A549 treated with AZD2906 at 1 μM for 4 hours (cell line): ENCODE measurements around the gene RPL22L1. TPM values are rescaled to one million over a fixed set of nuclear protein-coding genes. Genes with fewer than 3 reads are reported as not detected.

Source experiments
- total RNA-seq: library from RNA; stranded (reverse); fragments of 200-300 nt; extraction: Qiagen RNA extraction; gene quantifications from 5 replicates; pipeline ENCODE4 v1.2.3, GENCODE V29; 2022

RPL22L1 gene
- total RNA-seq: 194 to 287 TPM (median 239 TPM) in 5 replicates

DNA sequence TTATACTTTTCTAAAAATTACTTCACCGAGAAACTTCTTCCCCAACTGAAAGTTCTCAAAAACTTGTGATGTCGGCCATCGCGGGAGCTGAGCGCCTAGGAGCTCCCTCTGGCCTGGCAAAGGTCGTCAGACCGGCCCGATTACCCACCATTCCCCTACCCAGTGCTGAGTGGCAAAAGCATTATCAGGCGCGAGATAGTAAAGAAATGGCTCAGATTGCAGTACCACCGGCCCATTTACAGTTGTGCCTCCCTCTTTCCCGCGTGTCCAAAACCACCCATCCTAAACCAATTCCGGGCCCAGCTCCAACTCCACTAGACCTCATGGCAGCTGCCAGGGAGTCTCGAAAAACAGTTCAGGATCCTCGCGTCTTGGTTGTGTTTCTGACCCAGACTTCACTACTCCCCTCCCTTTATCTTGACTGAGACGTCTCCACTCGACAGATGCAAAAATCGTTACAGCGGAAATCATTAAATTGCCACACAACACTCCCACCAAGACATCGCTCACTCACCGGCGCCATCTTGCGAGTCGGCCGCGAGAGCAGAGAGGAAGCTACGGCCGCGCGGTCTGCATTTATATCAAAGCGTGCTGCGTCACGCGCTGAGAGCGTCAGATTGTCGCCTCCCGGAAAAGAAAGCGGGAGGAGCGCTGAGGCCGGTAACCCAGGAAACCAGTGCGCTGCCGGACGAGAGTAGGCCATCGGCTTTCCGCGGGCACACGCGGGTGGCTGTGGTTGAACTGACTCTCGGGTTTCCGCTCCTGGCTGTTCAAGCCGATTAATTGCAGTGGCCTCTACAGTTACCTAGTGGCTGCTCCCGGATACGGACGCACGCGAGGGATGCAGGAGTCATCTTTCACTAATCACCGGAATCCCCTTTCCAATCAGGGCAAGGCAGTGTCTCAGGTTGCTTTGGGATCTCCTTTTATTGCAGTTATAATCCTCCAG is at the start of gene RPL22L1:
Gene RPL22L1 (minus strand): TSS at position 551 of the 949 bp plus-strand sequence. CDS start 28 bp downstream, at position 523.

DNA sequence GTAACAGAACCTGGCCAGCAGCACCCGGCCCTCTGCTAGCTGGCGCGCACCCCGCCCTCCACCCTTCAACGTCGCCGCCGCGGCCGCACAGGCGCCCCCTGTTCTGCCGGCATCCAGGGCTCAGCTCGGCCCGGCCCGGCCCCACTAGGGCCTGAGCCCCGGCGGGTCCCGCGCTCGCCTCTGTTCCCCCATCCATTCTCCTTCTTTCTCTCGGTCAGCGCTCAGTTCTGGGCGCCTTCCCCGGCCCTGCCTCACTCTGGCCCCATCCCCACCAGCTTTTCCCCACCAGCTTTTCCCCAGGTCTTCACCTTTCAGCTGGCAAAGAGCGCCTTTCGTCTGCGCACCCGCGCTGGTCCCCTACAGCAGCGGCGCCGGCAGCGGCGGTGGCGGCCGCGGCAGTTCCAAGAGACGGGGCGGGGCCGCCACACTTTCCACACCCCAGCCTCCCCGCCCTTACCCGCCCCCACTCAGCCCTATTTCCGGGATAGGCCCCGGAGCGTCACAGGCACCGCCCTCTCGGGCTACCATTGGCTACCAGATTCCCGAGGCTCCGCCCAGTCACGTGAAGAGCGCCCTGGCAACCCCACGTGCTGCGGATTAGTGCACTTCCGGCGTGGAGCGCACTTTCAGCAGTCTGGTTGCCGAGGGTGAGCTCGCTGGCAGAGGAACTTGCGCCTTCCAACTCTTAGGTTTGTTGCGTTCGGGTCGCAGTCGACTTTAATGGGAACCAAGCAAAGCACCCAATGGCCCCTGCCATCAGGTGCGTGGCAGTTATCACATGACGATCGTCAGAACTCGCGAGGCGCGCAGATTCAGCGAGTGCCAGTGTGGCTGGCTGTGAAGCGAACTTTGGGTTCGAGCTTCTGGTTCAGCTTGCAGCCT is 38.5 kb upstream of the RPL22L1 start, which contains the start of gene EIF5A2:
Gene EIF5A2 (minus strand): TSS at position 403 of the 882 bp plus-strand sequence. CDS start 831 bp downstream, outside the sequence.

Other genes starting within 250 kb of the RPL22L1 start
- 11.4 to 12.9 TPM (median 12.3 TPM) in 5 replicates for gene EIF5A2, start 38.4 kb upstream of the RPL22L1 start, total RNA-seq
- not detected in 5 replicates for gene SLC2A2, start 156.5 kb upstream of the RPL22L1 start, total RNA-seq